ENCODE measurements around the gene SETD7.

The SETD7 gene

DNA sequence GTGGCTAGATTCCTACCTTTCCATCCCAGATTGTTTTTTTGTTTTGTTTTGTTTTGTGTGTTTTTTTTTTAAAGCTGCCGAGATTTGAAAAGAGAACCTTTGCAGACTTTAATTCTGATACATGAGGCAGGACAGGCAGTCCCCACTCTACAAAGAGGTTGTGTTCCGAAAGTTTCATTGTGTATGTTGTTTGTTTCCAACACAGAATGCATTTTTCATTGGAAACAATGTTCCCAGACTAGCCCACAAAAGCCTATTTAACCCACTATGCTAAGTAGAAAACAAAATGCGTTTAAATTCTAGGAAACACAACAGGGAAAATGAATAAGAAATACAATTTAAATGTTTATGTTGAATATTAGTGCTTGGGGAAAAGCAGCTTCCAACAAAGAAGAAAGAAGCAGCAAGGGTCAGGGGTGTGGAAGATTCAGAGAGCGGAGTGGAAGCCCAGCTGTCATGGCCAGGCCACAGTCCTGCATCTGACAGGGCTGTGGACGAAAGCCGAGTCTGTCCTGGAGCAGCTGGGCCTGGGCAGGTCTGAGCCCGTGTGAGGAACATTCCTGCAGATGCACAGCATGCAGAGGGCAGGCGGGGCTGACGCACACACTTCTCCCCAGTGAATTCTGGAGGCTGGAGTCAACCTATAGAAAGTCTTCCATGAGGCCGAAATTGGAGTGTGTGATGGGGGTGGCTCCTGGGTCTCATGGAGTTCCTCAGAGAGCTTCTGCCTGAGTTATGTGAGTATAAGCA is 12.4 kb upstream of the SETD7 start:
- no peak for DNase-seq

DNA sequence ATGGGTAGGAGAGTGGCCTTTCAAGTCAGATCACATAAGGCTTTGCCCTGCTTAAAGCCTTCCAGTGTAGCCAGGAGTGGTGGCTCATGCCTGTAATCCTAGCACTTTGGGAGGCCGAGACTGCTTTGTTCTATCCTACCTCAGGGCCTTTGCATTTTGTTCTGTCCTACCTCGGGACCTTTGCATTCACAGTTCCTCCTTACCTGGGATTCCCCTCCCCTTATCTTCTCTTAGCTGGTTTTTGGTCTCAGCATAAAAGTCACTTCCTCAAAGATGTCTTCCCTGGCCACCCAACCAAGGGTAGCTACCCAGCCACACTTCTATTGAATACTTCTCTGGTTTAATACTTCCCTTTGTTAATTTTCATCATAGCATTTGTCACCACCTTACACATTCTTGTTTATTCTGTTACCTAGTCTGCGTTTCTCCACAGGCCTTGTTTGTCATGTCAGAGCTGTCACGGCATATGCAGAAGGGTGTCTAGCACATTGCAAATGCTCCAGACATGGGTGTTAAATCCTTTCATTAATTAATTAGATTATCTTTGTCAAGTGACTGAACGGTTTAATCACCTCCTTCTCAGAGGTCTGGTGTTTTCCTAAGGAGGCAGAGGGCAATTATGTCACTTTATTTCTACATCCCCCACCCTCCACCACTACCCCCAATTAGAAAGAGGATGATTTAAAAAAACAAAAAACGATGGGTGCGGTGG is 11.3 kb upstream of the SETD7 start:
- DNase-seq: no peak

DNA sequence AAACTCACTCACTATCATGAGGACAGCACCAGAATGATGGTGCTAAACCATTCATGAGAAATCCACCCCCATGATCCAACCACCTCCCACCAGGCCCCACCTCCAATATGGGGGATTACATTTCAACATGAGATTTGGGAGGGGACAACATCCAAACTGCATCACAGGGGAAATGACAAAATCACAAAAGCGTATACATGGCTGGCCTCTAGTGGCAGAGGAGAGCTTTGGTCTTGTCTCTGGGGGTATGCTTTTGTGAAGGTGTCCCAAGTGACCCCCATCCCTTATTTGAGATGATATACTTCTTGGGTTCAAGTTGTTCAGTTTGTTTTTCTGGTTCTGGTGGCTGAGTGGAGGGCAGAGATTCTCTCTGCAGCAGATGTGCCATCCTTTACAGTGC is 8.5 kb upstream of the SETD7 start:
- DNase-seq: no peak

DNA sequence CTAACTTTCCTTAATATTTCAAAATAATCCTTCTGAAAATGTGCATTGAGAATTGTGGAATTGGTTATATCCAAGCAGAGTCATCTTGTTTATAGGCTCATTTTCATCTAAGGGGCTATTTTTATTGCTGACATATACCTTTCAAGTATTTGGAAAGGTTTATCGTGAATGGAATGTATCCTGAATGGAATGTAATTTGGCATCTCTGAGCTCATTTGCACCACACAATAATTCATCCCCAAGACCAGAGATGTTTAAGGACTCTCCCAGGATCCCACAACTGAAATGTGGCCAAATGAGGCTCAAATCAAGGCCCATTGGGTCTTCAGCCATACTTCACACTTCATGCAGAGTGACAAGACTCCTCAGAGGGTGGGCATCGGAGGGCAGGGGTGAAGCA is 7.5 kb upstream of the SETD7 start:
- no peak for DNase-seq

DNA sequence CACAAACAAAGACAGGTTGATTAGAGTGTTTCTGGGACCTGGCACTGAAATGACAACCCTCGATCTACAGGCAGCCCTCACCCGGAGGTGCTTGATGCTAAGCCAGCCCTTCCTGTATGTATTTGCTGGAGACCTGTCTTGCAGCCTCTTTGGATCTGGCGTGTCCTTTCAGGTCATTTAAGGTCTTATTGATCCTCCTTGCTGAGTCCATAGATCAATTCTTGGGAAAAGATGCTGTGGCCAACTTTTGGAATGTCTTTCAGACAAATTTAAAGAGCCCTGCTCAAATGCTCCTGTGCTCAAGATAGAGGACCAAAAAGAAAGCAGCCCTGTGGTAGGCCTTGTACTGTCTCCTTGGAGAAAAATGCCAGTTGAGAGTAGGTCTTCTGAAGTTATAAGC is 6.8 kb upstream of the SETD7 start:
- no peak for DNase-seq

DNA sequence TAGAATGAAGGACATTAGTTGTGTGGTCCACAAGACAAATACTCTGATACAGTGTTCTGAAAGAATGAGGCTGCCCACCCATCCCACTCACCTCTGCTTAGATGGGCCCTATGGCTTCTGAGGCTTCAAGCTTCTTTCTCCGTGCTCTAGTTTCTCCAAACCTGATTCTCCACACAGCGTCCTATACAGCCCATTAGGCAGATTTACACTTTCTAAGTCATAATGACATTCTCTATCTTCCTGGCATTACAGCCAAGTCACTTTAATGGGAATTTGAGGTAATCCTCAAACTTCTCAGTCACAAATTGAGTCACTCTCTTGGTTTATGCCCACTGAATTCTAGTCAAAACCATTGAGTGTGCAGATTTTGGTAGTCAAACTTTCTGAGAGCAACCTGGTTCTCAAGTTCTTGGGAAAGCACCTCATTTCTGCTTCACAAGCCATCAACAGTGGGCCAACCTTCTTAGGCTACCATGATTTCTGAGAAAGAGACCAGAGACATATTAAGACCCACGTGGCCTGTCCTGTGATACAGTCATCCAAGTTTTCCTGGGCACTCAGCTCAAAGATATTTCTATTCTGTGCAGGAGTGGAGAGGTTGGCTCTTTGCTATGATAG is 6.2 kb upstream of the SETD7 start:
- no peak for DNase-seq

DNA sequence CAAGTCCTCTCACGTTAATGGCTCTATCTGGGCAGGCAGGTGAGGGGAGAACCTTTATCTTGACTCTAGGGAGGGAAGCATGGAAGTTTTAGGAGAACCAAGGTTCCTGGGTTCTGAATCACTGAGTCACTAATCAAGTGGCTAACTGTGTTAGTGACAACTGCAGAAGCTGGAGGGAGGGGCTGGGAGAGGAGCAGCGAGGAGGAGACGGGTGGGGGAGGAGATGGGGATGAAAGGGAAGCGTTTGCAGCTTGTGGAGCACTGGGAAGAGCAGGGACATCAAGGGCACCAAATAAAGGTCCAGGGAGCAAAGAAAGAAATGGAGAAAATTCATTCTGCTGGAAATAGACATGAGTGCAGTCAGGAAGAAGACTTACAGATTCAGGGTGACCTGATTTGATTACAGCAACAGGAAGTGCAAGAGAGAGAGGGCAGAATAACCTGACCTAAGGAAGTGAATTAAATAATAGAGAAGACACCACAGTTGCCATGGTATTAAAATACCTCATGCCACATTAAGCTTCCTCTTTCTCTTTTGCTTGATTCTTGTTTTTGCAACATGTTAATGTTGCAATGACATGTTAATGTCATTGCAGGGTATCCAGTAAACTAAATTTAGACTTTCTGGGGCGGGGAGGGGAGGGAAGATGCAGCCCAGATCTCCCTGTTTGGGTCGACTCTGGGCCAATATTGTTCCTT is 4.5 kb upstream of the SETD7 start:
- no peak for DNase-seq

DNA sequence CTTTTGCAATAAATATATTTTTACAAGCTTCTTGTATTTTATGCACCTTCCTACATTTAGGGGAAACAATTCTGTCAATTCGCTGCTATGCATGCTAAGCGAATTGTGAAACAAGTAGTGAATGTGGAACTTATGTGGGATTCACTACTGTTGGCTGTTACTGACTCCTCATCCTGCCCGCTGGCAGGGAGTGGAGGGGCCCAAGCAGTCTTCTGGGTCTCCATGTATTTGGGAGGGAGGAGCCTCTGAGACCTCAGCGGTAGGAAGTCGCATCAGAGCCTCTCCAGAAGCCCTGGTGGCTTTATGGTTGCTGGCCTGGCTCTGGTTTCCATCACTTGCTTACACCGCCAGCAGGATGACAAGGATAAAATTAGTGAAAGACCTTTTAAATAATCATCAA is 3.7 kb upstream of the SETD7 start:
- no peak for DNase-seq

DNA sequence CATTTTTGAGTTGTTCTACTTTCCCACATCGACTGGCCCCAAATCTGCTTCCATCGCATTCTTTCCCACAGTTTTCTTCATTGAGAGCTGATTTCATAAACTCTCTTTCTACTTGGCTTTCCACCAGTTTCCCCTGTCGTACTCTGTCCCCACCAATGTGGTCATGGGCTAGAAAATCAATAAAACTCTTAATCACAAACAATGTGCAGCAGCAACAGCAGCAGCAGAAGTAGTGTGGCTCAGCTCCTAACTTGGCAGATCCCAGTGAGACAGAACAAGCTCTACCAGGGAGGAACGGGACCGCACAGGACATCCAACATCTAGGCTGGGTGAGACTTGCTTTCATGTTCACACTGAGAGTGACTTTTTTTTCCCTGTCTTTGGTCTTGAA is 3.1 kb upstream of the SETD7 start:
- no peak for DNase-seq

DNA sequence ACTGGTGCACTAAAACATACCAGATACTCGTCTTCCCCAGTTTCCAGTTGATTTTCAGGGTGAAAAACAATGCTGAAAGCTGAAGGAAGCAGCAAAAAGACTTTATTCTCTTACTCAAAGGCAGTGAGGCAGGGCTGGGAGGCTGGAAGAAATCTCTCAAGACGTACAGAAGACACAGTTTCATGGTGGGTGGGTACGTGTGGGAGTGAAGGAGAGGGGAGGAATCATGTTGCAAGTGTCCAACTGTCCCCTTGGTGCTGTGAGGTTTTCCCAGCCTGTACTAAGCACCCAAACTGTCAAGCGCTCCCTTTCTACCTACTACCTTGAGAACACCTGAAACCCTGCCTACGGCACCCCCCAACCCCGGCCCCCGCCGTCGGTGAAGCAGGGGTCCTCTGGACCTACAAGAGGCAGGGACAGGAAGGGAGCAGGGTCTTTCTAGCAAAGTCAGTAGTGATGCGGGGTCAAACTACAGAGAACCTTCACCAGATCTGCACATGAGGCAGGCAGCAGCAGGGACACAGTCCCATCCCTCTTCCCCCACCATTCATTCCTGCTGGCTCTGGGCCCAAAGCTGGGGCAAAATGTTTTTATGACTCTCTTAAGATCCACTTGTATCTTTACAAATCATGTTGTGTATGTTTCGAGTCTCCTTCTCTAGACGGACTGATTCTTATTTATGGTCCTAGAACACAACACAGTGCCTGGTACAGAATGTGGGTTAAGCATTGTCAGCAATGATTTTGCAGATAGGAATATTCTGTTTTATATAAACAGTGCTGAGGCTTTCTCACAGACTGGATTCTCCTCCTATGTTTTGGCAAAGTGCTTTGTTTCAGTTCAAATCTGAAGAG is 2.4 kb upstream of the SETD7 start:
- no peak for DNase-seq

DNA sequence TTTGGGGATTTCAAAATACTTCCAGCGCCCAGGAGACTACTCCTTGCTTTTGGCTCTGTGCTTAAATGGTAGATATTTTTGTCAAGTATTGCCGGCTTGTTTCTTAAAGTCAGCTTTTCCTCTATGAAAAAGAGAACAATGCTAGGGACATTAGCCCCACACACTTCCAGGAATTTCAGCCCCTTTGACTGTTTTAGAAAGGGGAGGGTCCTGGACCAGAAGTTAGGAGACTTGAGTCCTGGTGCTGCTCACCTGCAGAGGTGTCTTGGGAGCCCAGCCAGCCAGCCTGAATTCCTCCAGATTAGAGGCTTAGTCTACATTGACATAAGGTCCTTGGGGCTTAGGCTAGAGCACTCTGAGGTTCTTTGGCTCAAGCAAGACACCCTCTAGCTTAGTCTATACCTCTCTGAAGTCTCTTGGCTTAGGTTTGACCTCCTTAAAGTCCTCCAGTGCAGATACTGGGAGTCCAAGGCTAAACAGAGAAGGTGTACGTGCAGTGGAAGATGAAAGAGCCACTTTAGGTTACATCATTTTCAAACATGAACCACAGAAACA is 1.6 kb upstream of the SETD7 start:
- DNase-seq: no peak

DNA sequence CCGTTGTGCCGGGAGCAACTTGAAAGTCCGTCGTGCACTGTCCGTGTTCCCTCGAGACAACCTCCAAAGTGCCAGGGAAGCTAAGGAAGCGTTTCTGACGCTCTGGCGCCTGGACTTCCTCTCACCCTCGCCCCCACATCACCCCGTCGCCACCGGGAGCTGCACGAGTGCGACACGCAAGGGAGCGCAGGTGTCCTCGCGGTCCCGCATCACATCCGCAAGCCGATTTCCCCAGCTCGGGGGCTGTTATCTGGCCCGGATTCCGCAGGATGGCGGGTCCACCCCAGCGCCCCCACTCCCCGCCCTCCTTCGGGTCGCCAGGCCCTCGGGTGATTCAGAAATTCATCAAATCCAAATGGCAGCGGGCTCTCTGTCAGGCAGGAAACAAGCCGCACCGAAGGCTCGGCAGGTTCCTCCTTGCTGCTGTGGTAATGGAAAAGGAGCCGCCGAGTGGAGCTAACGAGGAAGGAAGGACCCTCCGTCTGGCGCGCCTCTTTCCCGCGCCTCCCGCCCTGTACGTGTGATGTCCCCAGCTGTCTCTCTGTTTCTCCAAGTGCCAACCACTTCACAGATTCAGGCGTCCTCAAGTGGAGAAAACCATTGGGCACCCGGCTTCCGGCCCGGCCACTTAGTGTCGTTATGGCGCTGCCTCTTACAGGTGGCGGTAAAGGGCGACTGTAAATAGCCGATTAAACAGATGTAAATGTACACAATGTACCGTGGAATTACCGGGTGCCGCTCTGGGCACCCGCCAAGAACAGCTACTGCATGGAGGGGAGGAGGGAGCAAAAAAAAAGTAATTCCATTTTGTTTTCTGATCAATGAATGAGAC is 921 bp upstream of the SETD7 start:
- DNase-seq: peak; percentile 63

DNA sequence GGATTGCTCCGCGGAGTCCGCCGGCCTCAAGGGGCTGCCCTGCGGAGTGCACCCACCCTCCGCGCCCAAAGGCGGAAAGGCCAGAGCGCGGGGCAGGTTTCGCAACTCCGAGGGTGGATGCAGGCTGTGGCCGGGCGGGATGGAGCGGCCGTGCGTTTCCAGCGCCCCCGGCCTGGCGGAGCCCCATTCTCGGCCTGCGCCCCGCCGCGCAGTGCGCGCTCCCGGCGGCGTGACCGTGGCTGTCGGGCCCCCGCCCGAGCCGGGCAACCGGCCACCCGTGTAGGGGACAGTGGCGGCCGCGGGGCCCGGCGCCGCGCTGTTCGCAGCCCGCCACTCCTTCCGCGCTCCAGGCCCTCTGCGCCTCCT is 331 bp downstream of the SETD7 start:
- no peak for DNase-seq

DNA sequence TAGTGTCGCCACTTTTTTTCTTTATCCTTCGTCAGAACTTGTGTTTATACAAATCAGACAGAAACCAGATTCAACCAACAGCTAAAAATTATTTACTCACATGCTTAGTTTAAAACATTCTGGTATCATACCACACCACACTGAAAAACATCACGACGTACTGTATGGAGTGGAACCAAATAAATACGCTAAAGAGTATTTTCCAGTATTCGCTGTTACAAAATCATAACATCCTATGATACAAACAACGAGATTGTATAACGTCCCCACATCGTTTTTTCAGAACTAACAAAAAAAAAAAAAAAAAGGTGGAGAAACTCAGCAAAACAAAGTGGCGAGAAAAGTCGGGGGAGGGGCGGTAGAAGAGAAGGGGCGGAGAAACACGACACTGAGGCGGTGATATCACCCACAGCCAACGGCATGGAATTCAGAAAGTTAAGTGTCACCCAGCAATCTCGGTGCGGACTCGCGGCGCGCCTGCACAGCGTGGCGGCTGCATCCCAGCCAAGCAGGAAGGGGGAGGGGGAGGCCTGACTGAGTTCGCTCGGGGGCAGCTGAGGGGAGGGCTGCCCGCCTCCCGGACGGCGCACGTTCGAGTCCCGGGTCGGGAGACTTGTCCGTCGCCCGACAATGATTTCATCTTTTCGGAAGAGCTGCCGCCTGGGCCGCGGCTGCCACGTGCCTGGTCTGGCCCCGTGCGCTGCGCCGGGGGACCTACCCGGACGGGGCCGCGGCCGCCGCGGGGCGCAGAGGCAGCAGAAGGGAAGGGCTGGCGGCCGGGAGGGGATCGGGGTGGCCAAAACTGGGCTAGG is 920 bp downstream of the SETD7 start:
- DNase-seq: peak; percentile 83

DNA sequence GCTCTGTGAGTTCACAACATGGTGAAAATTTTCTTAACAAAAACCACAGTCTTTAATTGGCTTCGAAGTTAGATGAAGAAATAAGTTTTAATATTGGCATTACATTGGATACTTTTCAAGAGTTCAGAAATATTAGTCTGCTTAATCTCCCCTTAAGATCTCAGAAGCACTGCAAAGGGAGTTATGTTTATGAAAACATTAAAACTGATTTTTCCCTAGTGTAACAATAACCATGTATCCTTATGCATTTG is 1.5 kb downstream of the SETD7 start:
- no peak for DNase-seq

DNA sequence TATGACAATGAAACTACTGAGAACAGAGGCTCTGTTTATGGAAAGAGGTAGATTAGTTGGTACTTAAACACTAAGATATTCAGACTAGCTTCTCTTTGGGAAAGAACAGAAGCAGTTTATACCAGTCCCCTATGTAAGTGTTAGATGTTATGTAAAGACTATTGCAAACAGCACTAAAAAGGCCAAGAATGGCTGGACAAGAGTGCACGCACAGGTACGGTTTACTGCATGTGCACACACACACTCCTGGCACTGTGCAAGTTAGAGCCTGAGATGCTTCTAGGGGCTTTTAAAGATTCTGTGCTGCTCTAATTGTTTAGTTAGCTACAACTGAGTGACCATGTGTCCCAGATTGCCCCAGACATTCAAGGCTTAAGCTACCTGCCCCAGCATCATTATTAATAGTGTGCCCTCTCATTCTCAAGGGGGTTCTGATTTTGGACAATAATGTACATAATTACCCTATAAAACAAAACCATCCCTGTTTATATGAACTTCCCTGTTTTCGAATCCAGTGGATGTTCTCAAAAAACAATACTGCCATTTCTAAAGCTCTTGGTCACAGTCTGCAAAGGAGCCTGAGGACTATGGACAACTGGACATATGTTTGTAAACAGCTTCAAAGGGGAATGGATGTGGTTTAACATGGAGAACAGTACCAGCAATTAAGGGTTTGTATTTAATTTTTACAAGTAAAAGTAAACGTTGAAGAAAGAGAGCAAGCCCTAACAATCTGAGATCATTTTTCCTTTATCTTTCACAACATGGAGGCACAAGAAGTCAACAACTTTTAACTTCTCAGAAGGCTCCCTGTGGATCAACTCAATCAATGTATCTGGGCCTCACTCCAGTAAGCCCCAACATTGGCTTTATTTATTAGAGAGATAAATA is 2.0 kb downstream of the SETD7 start:
- DNase-seq: no peak

DNA sequence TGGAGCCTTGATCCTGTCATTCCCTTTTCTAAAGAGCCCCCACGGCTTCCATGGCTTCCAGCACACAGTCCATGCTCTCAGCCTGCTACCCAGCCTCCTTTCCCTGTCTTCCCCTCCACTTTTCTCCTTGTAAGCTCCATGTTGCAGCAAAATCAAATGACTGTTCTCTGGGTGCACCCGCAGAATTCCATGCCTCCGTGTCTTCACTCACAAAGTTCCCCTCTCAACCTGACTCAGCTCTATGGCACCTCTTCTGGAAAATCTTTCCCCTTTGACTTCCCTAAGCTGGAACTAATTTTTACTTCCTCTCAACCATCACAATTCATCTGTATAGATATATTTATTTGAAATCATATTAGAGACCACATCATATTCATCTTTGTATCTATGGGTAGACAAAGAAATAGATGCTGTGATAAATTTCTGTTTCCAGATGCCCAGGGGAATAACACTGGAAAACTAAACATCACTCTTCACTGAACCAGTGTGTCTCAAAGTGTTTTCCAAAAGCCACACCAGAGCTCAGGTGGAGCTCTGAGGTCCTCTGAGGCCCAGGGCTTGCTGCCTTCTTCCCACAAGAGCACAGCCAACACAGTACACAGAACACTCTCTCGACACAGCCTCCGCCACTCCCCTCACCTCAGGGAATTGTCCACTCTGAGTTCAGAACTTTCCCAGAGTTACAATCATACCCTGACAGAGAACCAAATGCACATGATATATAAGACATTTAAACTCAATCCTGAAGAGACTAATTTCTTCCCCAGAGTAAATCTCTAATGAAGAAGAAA is 3.3 kb downstream of the SETD7 start:
- no peak for DNase-seq

DNA sequence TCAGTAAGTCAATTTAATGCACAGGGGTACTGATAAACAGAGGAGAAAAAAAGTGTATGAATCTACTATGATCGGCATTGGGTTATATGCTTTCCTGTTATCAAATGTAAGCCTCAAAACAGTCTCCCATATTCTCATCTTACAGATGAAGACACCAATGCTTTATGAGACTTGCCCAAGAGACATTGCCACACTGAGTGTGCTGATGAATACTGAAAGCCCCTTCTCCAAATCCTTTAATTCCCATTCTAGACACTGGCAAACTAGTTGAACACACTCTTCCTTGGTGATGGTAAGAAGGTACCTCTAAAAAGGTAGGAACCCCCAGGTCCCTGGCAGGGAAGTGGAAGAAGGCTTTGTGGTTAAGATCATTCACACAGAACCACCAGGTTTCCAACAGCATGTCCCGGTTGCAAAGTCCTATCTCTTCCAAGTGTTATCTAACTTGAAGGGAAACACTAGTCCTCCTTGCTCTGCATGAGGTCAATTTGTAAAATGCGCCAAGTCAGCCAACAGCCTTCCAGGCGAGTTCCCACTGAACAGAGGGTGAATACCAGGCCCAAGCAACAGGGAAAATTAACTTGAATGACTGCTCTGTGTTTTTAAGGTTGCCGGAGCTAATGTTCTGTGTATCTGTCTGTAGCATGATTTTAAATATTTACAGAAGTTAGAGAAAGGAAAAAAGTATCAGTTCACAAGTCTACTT is 5.1 kb downstream of the SETD7 start:
- DNase-seq: no peak
